Fibroblast of the aortic adventitia (primary cell): ENCODE results near the gene TMTC2. TPM values are rescaled to one million over a fixed set of nuclear protein-coding genes. Genes with fewer than 3 reads are reported as not detected.

Experiments
- DNase-seq: peaks from one replicate; pipeline ENCODE4 v3.0.0-alpha.2; 2010; ENCODE audit warnings: low read depth
- H3K4me3 ChIP-seq: 2 replicates; pipeline ENCODE4 v1.5.1; 2011; ENCODE audit warnings: low read depth, mild to moderate bottlenecking, control low read depth, low read length, moderate library complexity
- total RNA-seq: library from RNA; depleted of rRNA; stranded (reverse); fragments of >200 nt; gene quantifications from 2 replicates; pipeline ENCODE4 v1.2.3, GENCODE V29; 2012; ENCODE audit warnings: low replicate concordance
- TF ChIP-seq, protein P1 (sequence below): IDR thresholded peaks from 2 replicates; pipeline ENCODE4 v1.5.1; 2011; ENCODE audit warnings: mild to moderate bottlenecking, low read length, control low read depth, inconsistent platforms; ENCODE audit not compliant: insufficient read depth

The TMTC2 gene
- total RNA-seq, 1 donor: 21.1 TPM

- TF ChIP-seq, protein P1, sequence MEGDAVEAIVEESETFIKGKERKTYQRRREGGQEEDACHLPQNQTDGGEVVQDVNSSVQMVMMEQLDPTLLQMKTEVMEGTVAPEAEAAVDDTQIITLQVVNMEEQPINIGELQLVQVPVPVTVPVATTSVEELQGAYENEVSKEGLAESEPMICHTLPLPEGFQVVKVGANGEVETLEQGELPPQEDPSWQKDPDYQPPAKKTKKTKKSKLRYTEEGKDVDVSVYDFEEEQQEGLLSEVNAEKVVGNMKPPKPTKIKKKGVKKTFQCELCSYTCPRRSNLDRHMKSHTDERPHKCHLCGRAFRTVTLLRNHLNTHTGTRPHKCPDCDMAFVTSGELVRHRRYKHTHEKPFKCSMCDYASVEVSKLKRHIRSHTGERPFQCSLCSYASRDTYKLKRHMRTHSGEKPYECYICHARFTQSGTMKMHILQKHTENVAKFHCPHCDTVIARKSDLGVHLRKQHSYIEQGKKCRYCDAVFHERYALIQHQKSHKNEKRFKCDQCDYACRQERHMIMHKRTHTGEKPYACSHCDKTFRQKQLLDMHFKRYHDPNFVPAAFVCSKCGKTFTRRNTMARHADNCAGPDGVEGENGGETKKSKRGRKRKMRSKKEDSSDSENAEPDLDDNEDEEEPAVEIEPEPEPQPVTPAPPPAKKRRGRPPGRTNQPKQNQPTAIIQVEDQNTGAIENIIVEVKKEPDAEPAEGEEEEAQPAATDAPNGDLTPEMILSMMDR: no peak
- no peak for DNase-seq
- no peak overlapping the region for H3K4me3 ChIP-seq
Observed at GRCh38 chr12:82877963-82878362, 191.3 kb downstream of the TMTC2 start.

GRCh38 chr12:82880442-82880901 lies 193.8 kb downstream of the TMTC2 start:
- DNase-seq: peak; percentile 35
- no peak overlapping the region for H3K4me3 ChIP-seq
- TF ChIP-seq, protein P1: no peak

GRCh38 chr12:82883394-82884355 lies 197.0 kb downstream of the TMTC2 start:
- no peak for DNase-seq
- TF ChIP-seq, protein P1: no peak
- no peak overlapping the region for H3K4me3 ChIP-seq

GRCh38 chr12:82886671-82887340 lies 200.1 kb downstream of the TMTC2 start:
- TF ChIP-seq, protein P1: no peak
- DNase-seq: peak; percentile 30
- no peak overlapping the region for H3K4me3 ChIP-seq

DNA sequence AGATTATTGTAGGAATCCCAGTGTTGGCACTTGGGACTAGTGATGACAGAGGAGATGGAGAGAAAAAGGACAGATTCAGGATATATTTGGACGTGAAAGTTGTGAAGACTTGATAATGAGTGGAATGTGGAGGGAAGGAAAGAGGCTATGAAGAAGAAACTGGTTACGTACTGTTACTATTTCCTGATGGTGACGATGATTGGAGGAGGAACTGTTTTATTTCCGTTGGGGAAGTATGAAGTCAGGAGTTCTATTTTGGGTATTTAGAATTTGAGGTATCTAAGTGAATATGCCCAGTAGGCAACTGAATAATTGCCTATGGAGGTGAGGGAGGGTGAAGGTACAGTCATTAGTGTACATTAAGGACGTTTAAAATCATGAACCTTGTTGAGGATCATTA lies 207.2 kb downstream of the TMTC2 start:
- TF ChIP-seq, protein P1: no peak
- no peak for DNase-seq
- H3K4me3 ChIP-seq: no peak overlapping the region

GRCh38 chr12:82896277-82896676 lies 209.6 kb downstream of the TMTC2 start:
- no peak for DNase-seq
- TF ChIP-seq, protein P1: no peak
- H3K4me3 ChIP-seq: no peak overlapping the region
